SK-N-SH (cell line): ENCODE measurements around the gene TEAD1. TPM values are rescaled to one million over a fixed set of nuclear protein-coding genes. Genes with fewer than 3 reads are reported as not detected.

Experiments used
- CTCF ChIA-PET: fragments of 300-600, 350-600 bp; formaldehyde crosslinking; extraction: SDS; loops from one replicate; lab custom pipeline; 2021; lab: Yijun Ruan, JAX
- POLR2A ChIA-PET: fragments of 350-600 bp; sonication (Branson Sonifier 250); formaldehyde crosslinking; extraction: SDS; loops from one replicate; lab custom pipeline; 2020; ENCODE audit warnings: antibody characterized with exemption, inconsistent platforms; lab: Yijun Ruan, JAX
- DNase-seq: peaks from one replicate; pipeline ENCODE4 v3.0.0; 2012
- H2AFZ ChIP-seq: fragments of 200-600 bp; sonication (generic); 2 replicates; pipeline ENCODE4 v1.8.1; 2016; ENCODE audit warnings: antibody characterized with exemption, mild to moderate bottlenecking, low read depth
- H3F3A ChIP-seq: fragments of 200-600 bp; sonication (generic); replicated peaks from 2 replicates; pipeline ENCODE3; 2016; ENCODE audit warnings: antibody characterized with exemption, mild to moderate bottlenecking; ENCODE audit not compliant: insufficient read depth
- H3K27ac ChIP-seq, 2 experiments: fragments of 200-500 bp in 1 of 2; fragments of 200-600 bp in 1 of 2; sonication (Bioruptor generic) in 1 of 2; sonication (generic), shearing (Covaris generic) in 1 of 2; 2 replicates each; pipeline versions ENCODE4 v1.5.1 to v1.6.1; 2014 to 2016; ENCODE audit warnings: low read depth in 2 of 2, inconsistent platforms in 1 of 2, low read length in 1 of 2, mild to moderate bottlenecking in 1 of 2, mixed read lengths in 1 of 2
- H3K27me3 ChIP-seq: fragments of 200-600 bp; sonication (generic), shearing (Covaris generic); 2 replicates; pipeline ENCODE4 v1.6.1; 2016; ENCODE audit warnings: mixed run types; ENCODE audit not compliant: insufficient read depth
- H3K36me3 ChIP-seq, 2 experiments: fragments of 200-500 bp in 1 of 2; fragments of 200-600 bp in 1 of 2; sonication (Bioruptor generic) in 1 of 2; sonication (generic) in 1 of 2; replicated peaks in 1 of 2; 2 replicates each; pipeline versions ENCODE3 to v1.5.1; 2014 to 2016; ENCODE audit warnings: low read length in 1 of 2, mild to moderate bottlenecking in 1 of 2; ENCODE audit not compliant: insufficient read depth in 2 of 2, control insufficient read depth in 1 of 2
- H3K4me1 ChIP-seq, 2 experiments: fragments of 200-500 bp in 1 of 2; fragments of 200-600 bp in 1 of 2; sonication (Bioruptor generic) in 1 of 2; sonication (generic), shearing (Covaris generic) in 1 of 2; 2 replicates each; pipeline versions ENCODE4 v1.5.1 to v1.6.1; 2014 to 2016; ENCODE audit warnings: low read depth in 1 of 2, low read length in 1 of 2, mixed run types in 1 of 2; ENCODE audit not compliant: insufficient read depth in 2 of 2, control insufficient read depth in 1 of 2
- H3K4me2 ChIP-seq: fragments of 200-600 bp; sonication (generic), shearing (Covaris generic); 2 replicates; pipeline ENCODE4 v1.6.1; 2017; ENCODE audit warnings: mixed run types
- H3K4me3 ChIP-seq, 2 experiments: fragments of 200-500 bp in 1 of 2; fragments of 200-600 bp in 1 of 2; sonication (Bioruptor generic) in 1 of 2; sonication (generic), shearing (Covaris generic) in 1 of 2; 2 replicates each; pipeline versions ENCODE4 v1.5.1 to v1.8.1; 2014 to 2016; ENCODE audit warnings: low read depth in 2 of 2, inconsistent platforms in 1 of 2, low read length in 1 of 2, mild to moderate bottlenecking in 1 of 2, mixed read lengths in 1 of 2, moderate library complexity in 1 of 2
- H3K79me2 ChIP-seq: fragments of 200-600 bp; sonication (generic); 2 replicates; pipeline ENCODE4 v1.8.1; 2017; ENCODE audit warnings: mild to moderate bottlenecking; ENCODE audit not compliant: insufficient read depth
- H3K9ac ChIP-seq: fragments of 200-600 bp; sonication (generic); 2 replicates; pipeline ENCODE4 v1.6.1; 2017; ENCODE audit warnings: mixed run types
- H3K9me2 ChIP-seq: fragments of 200-600 bp; sonication (generic); 2 replicates; pipeline ENCODE4 v1.6.1; 2017; ENCODE audit warnings: mixed run types
- H3K9me3 ChIP-seq: fragments of 200-600 bp; sonication (generic); 2 replicates; pipeline ENCODE4 v1.6.1; 2017; ENCODE audit warnings: mixed run types, mild to moderate bottlenecking, moderate library complexity
- H4K20me1 ChIP-seq: fragments of 200-600 bp; sonication (generic); 2 replicates; pipeline ENCODE4 v1.6.1; 2017; ENCODE audit warnings: mild to moderate bottlenecking, mixed run types; ENCODE audit not compliant: insufficient read depth
- EP300 ChIP-seq, 2 experiments: IDR thresholded peaks; 2 replicates each; pipeline versions ENCODE4 v1.4.0 to v1.6.1; 2012; ENCODE audit warnings: borderline replicate concordance in 1 of 2, low read depth in 1 of 2, low read length in 1 of 2
- FOXJ3 ChIP-seq: sonication (generic); formaldehyde crosslinking; IDR thresholded peaks from 2 replicates; pipeline ENCODE4 v1.5.1; 2020; ENCODE audit warnings: mild to moderate bottlenecking, missing genetic modification reagents
- FOXM1 ChIP-seq: IDR thresholded peaks from 2 replicates; pipeline ENCODE4 v1.4.0; 2012; ENCODE audit warnings: low read depth, mild to moderate bottlenecking
- GABPA ChIP-seq: IDR thresholded peaks from 2 replicates; pipeline ENCODE4 v1.4.0; 2012; ENCODE audit warnings: low read depth, mild to moderate bottlenecking
- GATA2 ChIP-seq: sonication (generic); formaldehyde crosslinking; IDR thresholded peaks from 2 replicates; pipeline ENCODE4 v1.5.0; 2020; ENCODE audit warnings: mild to moderate bottlenecking, missing genetic modification reagents
- JUND ChIP-seq: IDR thresholded peaks from 2 replicates; pipeline ENCODE4 v1.4.0; 2012
- MAX ChIP-seq: IDR thresholded peaks from 2 replicates; pipeline ENCODE4 v1.4.0; 2012; ENCODE audit warnings: low read depth
- MEF2A ChIP-seq: IDR thresholded peaks from 2 replicates; pipeline ENCODE4 v1.4.0; 2012; ENCODE audit warnings: low read depth, borderline replicate concordance
- MXI1 ChIP-seq: IDR thresholded peaks from 2 replicates; pipeline ENCODE4 v1.6.1; 2012; ENCODE audit warnings: mild to moderate bottlenecking, low read depth, low read length, improper control_type of control experiment
- POLR2AphosphoS5 ChIP-seq: IDR thresholded peaks from 2 replicates; pipeline ENCODE4 v1.6.1; 2012; ENCODE audit warnings: low read depth, low read length
- RAD21 ChIP-seq: IDR thresholded peaks from 2 replicates; pipeline ENCODE4 v1.6.1; 2012; ENCODE audit warnings: mild to moderate bottlenecking, low read length
- SIN3A ChIP-seq: IDR thresholded peaks from 2 replicates; pipeline ENCODE4 v1.6.1; 2012; ENCODE audit warnings: low read depth, mild to moderate bottlenecking, low read length, moderate library complexity, borderline replicate concordance
- TAF1 ChIP-seq: IDR thresholded peaks from 2 replicates; pipeline ENCODE4 v1.6.1; 2012; ENCODE audit warnings: low read depth, mild to moderate bottlenecking, low read length, moderate library complexity, borderline replicate concordance
- ZBTB33 ChIP-seq: IDR thresholded peaks from 2 replicates; pipeline ENCODE4 v1.4.0; 2012; ENCODE audit warnings: low read depth, borderline replicate concordance
- WGBS: methylation state at CpG from one replicate; pipeline ENCODE4 v1.1.6; 2017; ENCODE audit warnings: low lambda C conversion rate; 5-methylcytosine and 5-hydroxymethylcytosine counted together
- polyA plus RNA-seq, 3 experiments: library from polyadenylated mRNA; depleted of rRNA; stranded (reverse); fragments of >200 nt; gene quantifications; 2 replicates each; pipeline ENCODE4 v1.2.3, GENCODE V29; 2012

TEAD1 gene
- polyA plus RNA-seq, 1 of the 3 experiments (the other 2 are of a cell fraction), result 31.2 TPM

GRCh38 chr11:12871241-12871640 lies 197.0 kb downstream of the TEAD1 start:
- peaks cover 42% of the 10 kb centered on the region for H3K79me2 ChIP-seq
- H3K36me3 ChIP-seq, result peaks cover 25 to 32% of the 10 kb centered on the region in 2 experiments
- H2AFZ ChIP-seq, result no peak overlapping the region
- CTCF ChIA-PET, result interaction anchor here (1.0 to 2.1 kb wide), 4 partner anchors 9 to 71 kb away, joined by 3 to 9 read pairs (median 6); no protein-coding TSS in a partner anchor
- H3K9me2 ChIP-seq, result no peaks in the 10 kb centered on the region
- no peaks in the 10 kb centered on the region for H3K9me3 ChIP-seq
- no peak overlapping the region for H3K9ac ChIP-seq
- no peak for TF ChIP-seq SIN3A
- TF ChIP-seq POLR2AphosphoS5, result no peak
- TF ChIP-seq MXI1, result no peak
- no peak for TF ChIP-seq ZBTB33
- peak overlapping the region; percentile 8 to 39; a peak in 2 of 4 replicates for H3K27ac ChIP-seq
- no peak for DNase-seq
- no peak overlapping the region for H3K4me3 ChIP-seq
- peaks cover 4% of the 10 kb centered on the region for H3F3A ChIP-seq
- no peaks in the 10 kb centered on the region for H3K27me3 ChIP-seq
- H3K4me1 ChIP-seq, result peaks cover 24 to 34% of the 10 kb centered on the region in 2 experiments; a peak in 3 of 4 replicates
- no peak overlapping the region for H3K4me2 ChIP-seq
- POLR2A ChIA-PET, result no interaction called here
- 0 out of 2 replicates have a peak, but pooled peaks cover 8% of the 10 kb centered on the region for H4K20me1 ChIP-seq
- WGBS, result 90% methylated on average over 2 of the region's 2 CpGs

- peaks cover 24 to 30% of the 10 kb centered on the region in 2 experiments; a peak in 3 of 4 replicates for H3K4me1 ChIP-seq
- H3K4me3 ChIP-seq, result no peak overlapping the region
- H4K20me1 ChIP-seq, result 0 out of 2 replicates have a peak, but pooled peaks cover 8% of the 10 kb centered on the region
- H3K9me2 ChIP-seq, result no peaks in the 10 kb centered on the region
- peaks cover 4% of the 10 kb centered on the region for H3F3A ChIP-seq
- H3K79me2 ChIP-seq, result peaks cover 39% of the 10 kb centered on the region
- H2AFZ ChIP-seq, result no peak overlapping the region
- peaks cover 26 to 31% of the 10 kb centered on the region in 2 experiments for H3K36me3 ChIP-seq
- peak overlapping the region; percentile 8 to 39; a peak in 2 of 4 replicates for H3K27ac ChIP-seq
- CTCF ChIA-PET, result interaction anchor here (1.0 to 2.1 kb wide), 3 partner anchors 9 to 17 kb away, joined by 4 to 9 read pairs (median 8); no protein-coding TSS in a partner anchor
- no peak overlapping the region; the same call in 1 of the 2 replicates for H3K4me2 ChIP-seq
- no peak overlapping the region for H3K9ac ChIP-seq
- no peaks in the 10 kb centered on the region for H3K9me3 ChIP-seq
- POLR2A ChIA-PET, result no interaction called here
- TF ChIP-seq FOXJ3 (no peak), MAX (no peak)
- no peaks in the 10 kb centered on the region for H3K27me3 ChIP-seq
- WGBS, result 84% methylated on average over 11 of the region's 11 CpGs
- no peak for DNase-seq
These were observed 197.6 kb downstream of the TEAD1 start for GRCh38 chr11:12871788-12872321.

- no peak overlapping the region for H3K4me2 ChIP-seq
- H3K27ac ChIP-seq, result no peak overlapping the region
- H3K27me3 ChIP-seq, result no peaks in the 10 kb centered on the region
- no peaks in the 10 kb centered on the region for H3F3A ChIP-seq
- H4K20me1 ChIP-seq, result 0 out of 2 replicates have a peak, but pooled peaks cover 8% of the 10 kb centered on the region
- DNase-seq, result no peak
- H3K4me3 ChIP-seq, result no peak overlapping the region
- no peaks in the 10 kb centered on the region for H3K9me2 ChIP-seq
- TF ChIP-seq GATA2 (CRISPR knock-in tag) (no peak), TAF1 (no peak), JUND (no peak), EP300 (IDR thresholded peaks at IDR 0.05; ENCODE audit: borderline replicate concordance in 1 of 2, low read depth in 1 of 2, low read length in 1 of 2) (no peak), GABPA (no peak), FOXJ3 (no peak), FOXM1 (no peak), MEF2A (no peak), RAD21 (no peak), POLR2AphosphoS5 (no peak)
- POLR2A ChIA-PET, result no interaction called here
- CTCF ChIA-PET, result interaction anchor here (1.0 to 2.8 kb wide), 4 partner anchors 17 to 587 kb away, joined by 3 to 9 read pairs (median 4); no protein-coding TSS in a partner anchor
- H3K4me1 ChIP-seq, result peaks cover 9 to 34% of the 10 kb centered on the region in 2 experiments; a peak in 3 of 4 replicates
- H2AFZ ChIP-seq, result no peak overlapping the region
- no peak overlapping the region for H3K9ac ChIP-seq
- WGBS, result 95% methylated on average over 5 of the region's 5 CpGs
- H3K79me2 ChIP-seq, result peaks cover 46% of the 10 kb centered on the region
- H3K36me3 ChIP-seq, result peaks cover 37 to 49% of the 10 kb centered on the region in 2 experiments
- H3K9me3 ChIP-seq, result no peaks in the 10 kb centered on the region
These were observed 202.1 kb downstream of the TEAD1 start for GRCh38 chr11:12876340-12876739.
